Osteoblast (primary cell): ENCODE measurements around the gene OSBPL6. TPM values are rescaled to one million over a fixed set of nuclear protein-coding genes. Genes with fewer than 3 reads are reported as not detected.

ENCODE experiments used
- DNase-seq: peaks from one replicate; pipeline ENCODE4 v3.0.0; 2011; ENCODE audit warnings: low spot score, mixed read lengths; ENCODE audit not compliant: insufficient read length; ENCODE audit errors: missing footprints
- H2AFZ ChIP-seq: 2 replicates; pipeline ENCODE4 v1.6.0; 2011; ENCODE audit warnings: mild to moderate bottlenecking, low read length
- H3K27ac ChIP-seq: 2 replicates; pipeline ENCODE4 v1.5.1; 2011; ENCODE audit warnings: mild to moderate bottlenecking, low read depth, low read length, moderate library complexity
- H3K27me3 ChIP-seq: 2 replicates; pipeline ENCODE4 v1.6.0; 2012; ENCODE audit warnings: mild to moderate bottlenecking, control low read depth, inconsistent platforms, low read length, moderate library complexity; ENCODE audit not compliant: insufficient read depth
- H3K36me3 ChIP-seq: 2 replicates; pipeline ENCODE4 v1.5.1; 2011; ENCODE audit warnings: mild to moderate bottlenecking, low read length, control low read depth, moderate library complexity; ENCODE audit not compliant: insufficient read depth
- H3K4me1 ChIP-seq: 2 replicates; pipeline ENCODE4 v1.5.1; 2011; ENCODE audit warnings: mild to moderate bottlenecking, low read length, control low read depth, moderate library complexity; ENCODE audit not compliant: insufficient read depth
- H3K4me2 ChIP-seq: 2 replicates; pipeline ENCODE4 v1.6.0; 2011; ENCODE audit warnings: mild to moderate bottlenecking, low read length; ENCODE audit not compliant: insufficient read depth
- H3K4me3 ChIP-seq: fragments of 200-600 bp; sonication (generic); 3 replicates; pipeline ENCODE4 v1.5.1; 2012; ENCODE audit warnings: mild to moderate bottlenecking, low read length, inconsistent platforms; ENCODE audit not compliant: insufficient read depth
- H3K79me2 ChIP-seq: 2 replicates; pipeline ENCODE4 v1.6.0; 2012; ENCODE audit warnings: mild to moderate bottlenecking, low read length, control low read depth, inconsistent platforms; ENCODE audit not compliant: insufficient read depth
- H3K9me3 ChIP-seq: 2 replicates; pipeline ENCODE4 v1.5.1; 2011; ENCODE audit warnings: low read depth, low read length, control low read depth
- H4K20me1 ChIP-seq: 2 replicates; pipeline ENCODE4 v1.6.0; 2012; ENCODE audit warnings: mild to moderate bottlenecking, low read length, control low read depth; ENCODE audit not compliant: insufficient read depth
- CTCF ChIP-seq: IDR thresholded peaks from 2 replicates; pipeline ENCODE4 v1.5.1; 2011; ENCODE audit warnings: mild to moderate bottlenecking, low read depth, low read length, moderate library complexity; ENCODE audit errors: extremely low read depth
- total RNA-seq: library from RNA; depleted of rRNA; stranded (reverse); fragments of >200 nt; gene quantifications from 2 replicates; pipeline ENCODE4 v1.2.3, GENCODE V29; 2012

Gene OSBPL6
- total RNA-seq, 1 donor = 5.4 TPM

GRCh38 chr2:178413472-178414265 lies 219.4 kb downstream of the OSBPL6 start:
- Histone ChIP-seq H3K36me3 (no peaks in the 10 kb centered on the region), H3K79me2 (no peaks in the 10 kb centered on the region), H3K4me1 (peaks cover 11% of the 10 kb centered on the region), H3K27ac (peak overlapping the region; percentile 90), H3K4me3 (peak overlapping the region; percentile 80), H3K9me3 (no peaks in the 10 kb centered on the region), H4K20me1 (no peaks in the 10 kb centered on the region), H3K27me3 (no peaks in the 10 kb centered on the region), H2AFZ (peak overlapping the region; percentile 91), H3K4me2 (peak overlapping the region; percentile 91)
- TF ChIP-seq CTCF = no peak
- peak; percentile 89 for DNase-seq

GRCh38 chr2:178414266-178415247 lies 220.2 kb downstream of the OSBPL6 start:
- Histone ChIP-seq H3K4me1 (peaks cover 11% of the 10 kb centered on the region), H2AFZ (peak overlapping the region; percentile 91), H3K27ac (peak overlapping the region; percentile 90), H3K79me2 (no peaks in the 10 kb centered on the region), H3K4me2 (peak overlapping the region; percentile 91), H3K36me3 (no peaks in the 10 kb centered on the region), H3K27me3 (no peaks in the 10 kb centered on the region), H4K20me1 (no peaks in the 10 kb centered on the region), H3K9me3 (no peaks in the 10 kb centered on the region), H3K4me3 (peak overlapping the region; percentile 80)
- TF ChIP-seq CTCF = peak; percentile 97
- peak; percentile 86 for DNase-seq

GRCh38 chr2:178415979-178416378 lies 221.7 kb downstream of the OSBPL6 start:
- no peaks in the 10 kb centered on the region for H3K36me3 ChIP-seq
- no peak for DNase-seq
- H2AFZ ChIP-seq = no peak overlapping the region
- no peaks in the 10 kb centered on the region for H4K20me1 ChIP-seq
- H3K27ac ChIP-seq = no peak overlapping the region
- no peaks in the 10 kb centered on the region for H3K9me3 ChIP-seq
- no peak overlapping the region for H3K4me2 ChIP-seq
- peaks cover 11% of the 10 kb centered on the region for H3K4me1 ChIP-seq
- H3K27me3 ChIP-seq = no peaks in the 10 kb centered on the region
- TF ChIP-seq CTCF = no peak
- H3K79me2 ChIP-seq = no peaks in the 10 kb centered on the region
- H3K4me3 ChIP-seq = no peak overlapping the region
